ENCODE measurements around the gene AFG3L2. TPM values are rescaled to one million over a fixed set of nuclear protein-coding genes. Genes with fewer than 3 reads are reported as not detected.
"Not testable (repeated sequence)": the region's sequence is repeated elsewhere in the genome, so short reads cannot be mapped to it uniquely, and the experiment has no call there.

AFG3L2 gene
- total RNA-seq, 2 donors from 2014 or later, result 39.7 to 51.5 TPM

DNA sequence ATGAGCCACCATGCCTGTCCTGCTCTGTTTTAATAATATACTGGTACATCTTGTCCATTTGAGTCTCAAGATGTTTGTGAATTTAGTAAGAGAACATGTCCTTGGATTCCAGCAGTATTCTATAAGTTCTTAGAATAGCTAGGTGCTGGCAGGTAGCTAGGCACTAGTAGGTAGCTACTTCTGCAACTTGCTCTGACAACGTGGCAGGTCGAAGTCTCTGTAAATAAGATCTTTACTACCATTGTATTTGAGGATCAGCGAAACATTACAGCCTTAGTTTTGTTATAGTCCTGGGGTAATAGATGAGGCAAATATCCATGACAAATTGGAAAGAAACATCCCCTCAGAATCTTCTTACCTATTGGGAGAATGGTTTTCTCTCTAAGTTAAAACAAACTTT lies 16.5 kb upstream of the AFG3L2 start:
- Histone ChIP-seq H3K9me3 (no peaks in the 10 kb centered on the region), H3K36me3 (no peaks in the 10 kb centered on the region), H3K4me3 (no peak overlapping the region), H3K27me3 (replicated peaks; ENCODE audit: insufficient read depth) (no peaks in the 10 kb centered on the region), H3K27ac (no peak overlapping the region), H3K4me1 (replicated peaks) (no peaks in the 10 kb centered on the region)
- WGBS, result 66% methylated on average over 3 of the region's 3 CpGs
- TF ChIP-seq POLR2AphosphoS5 (IDR thresholded peaks at IDR 0.05), result no peak
- TF ChIP-seq CTCF (IDR thresholded peaks at IDR 0.05), result no peak
- TF ChIP-seq POLR2A (IDR thresholded peaks at IDR 0.05), result no peak
- intact Hi-C loops (cut with DNase I), result loop anchor here (10.0 kb wide), 1 partner anchor 551 kb away; the partner anchor contains the start of gene SEH1L
- DNase-seq (ENCODE audit: low spot score), result no peak

- Histone ChIP-seq H3K27me3 (replicated peaks; ENCODE audit: insufficient read depth) (no peaks in the 10 kb centered on the region), H3K4me1 (replicated peaks) (no peaks in the 10 kb centered on the region), H3K36me3 (no peaks in the 10 kb centered on the region), H3K4me3 (no peak overlapping the region), H3K9me3 (no peaks in the 10 kb centered on the region), H3K27ac (no peak overlapping the region)
- intact Hi-C loops (cut with DNase I), result loop anchor here (2.0 to 10.0 kb wide), 2 partner anchors 269 to 553 kb away; partner anchors contain the start of gene SEH1L
- DNase-seq (ENCODE audit: low spot score), result peak; percentile 57
- WGBS, result 12% methylated on average over 9 of the region's 9 CpGs
- TF ChIP-seq POLR2AphosphoS5 (IDR thresholded peaks at IDR 0.05) (peak; percentile 33), CTCF (IDR thresholded peaks at IDR 0.05) (peak; percentile 58 to 88 (median 80)), POLR2A (IDR thresholded peaks at IDR 0.05) (no peak)
Measured at GRCh38 chr18:12391487-12392165, 14.6 kb upstream of the AFG3L2 start.

GRCh38 chr18:12388442-12388841 lies 11.4 kb upstream of the AFG3L2 start:
- intact Hi-C loops (cut with DNase I), result no loop called here
- TF ChIP-seq CTCF (IDR thresholded peaks at IDR 0.05) (no peak), POLR2A (IDR thresholded peaks at IDR 0.05) (no peak), POLR2AphosphoS5 (IDR thresholded peaks at IDR 0.05) (no peak)
- no peaks in the 10 kb centered on the region for H3K36me3 ChIP-seq
- H3K4me1 ChIP-seq (replicated peaks), result no peaks in the 10 kb centered on the region
- 85% methylated on average over 3 of the region's 3 CpGs for WGBS
- H3K9me3 ChIP-seq, result no peaks in the 10 kb centered on the region
- H3K4me3 ChIP-seq, result no peak overlapping the region
- H3K27me3 ChIP-seq (replicated peaks; ENCODE audit: insufficient read depth), result no peaks in the 10 kb centered on the region
- no peak overlapping the region for H3K27ac ChIP-seq
- DNase-seq (ENCODE audit: low spot score), result no peak

DNA sequence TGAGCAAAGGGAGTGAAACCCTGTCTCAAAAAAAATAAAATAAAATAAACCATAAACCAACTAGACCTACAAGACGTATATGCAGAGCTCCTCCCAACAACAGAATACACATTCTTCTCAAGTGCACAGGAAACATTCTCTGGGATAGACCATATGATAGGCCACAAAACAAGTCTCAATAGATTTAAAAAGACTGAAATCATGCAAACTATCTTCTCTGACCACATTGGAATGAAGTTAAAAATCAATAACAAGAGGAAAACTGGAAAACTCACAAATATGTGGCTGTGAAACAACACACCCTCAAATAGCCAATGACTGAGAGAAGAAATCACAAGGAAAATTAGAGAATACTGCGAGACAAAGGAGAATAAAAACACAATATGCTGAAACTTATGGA lies 7.2 kb upstream of the AFG3L2 start:
- Histone ChIP-seq H3K36me3 (no peaks in the 10 kb centered on the region), H3K4me1 (replicated peaks) (no peaks in the 10 kb centered on the region), H3K9me3 (no peaks in the 10 kb centered on the region), H3K4me3 (no peak overlapping the region), H3K27me3 (replicated peaks; ENCODE audit: insufficient read depth) (no peaks in the 10 kb centered on the region), H3K27ac (no peak overlapping the region)
- intact Hi-C loops (cut with DNase I), result no loop called here
- DNase-seq (ENCODE audit: low spot score), result no peak
- 81% methylated on average over 2 of the region's 2 CpGs for WGBS
- no peak for TF ChIP-seq POLR2A (IDR thresholded peaks at IDR 0.05)
- TF ChIP-seq CTCF (IDR thresholded peaks at IDR 0.05), result no peak
- no peak for TF ChIP-seq POLR2AphosphoS5 (IDR thresholded peaks at IDR 0.05)

- H3K9me3 ChIP-seq; H3K36me3 ChIP-seq; H3K4me1 ChIP-seq (replicated peaks); DNase-seq (ENCODE audit: low spot score); intact Hi-C loops (cut with DNase I); H3K4me3 ChIP-seq; H3K27ac ChIP-seq; H3K27me3 ChIP-seq (replicated peaks; ENCODE audit: insufficient read depth): not testable (repeated sequence)
- 89% methylated on average over 5 of the region's 5 CpGs for WGBS
Measured at GRCh38 chr18:12383759-12384158, 6.7 kb upstream of the AFG3L2 start.

DNA sequence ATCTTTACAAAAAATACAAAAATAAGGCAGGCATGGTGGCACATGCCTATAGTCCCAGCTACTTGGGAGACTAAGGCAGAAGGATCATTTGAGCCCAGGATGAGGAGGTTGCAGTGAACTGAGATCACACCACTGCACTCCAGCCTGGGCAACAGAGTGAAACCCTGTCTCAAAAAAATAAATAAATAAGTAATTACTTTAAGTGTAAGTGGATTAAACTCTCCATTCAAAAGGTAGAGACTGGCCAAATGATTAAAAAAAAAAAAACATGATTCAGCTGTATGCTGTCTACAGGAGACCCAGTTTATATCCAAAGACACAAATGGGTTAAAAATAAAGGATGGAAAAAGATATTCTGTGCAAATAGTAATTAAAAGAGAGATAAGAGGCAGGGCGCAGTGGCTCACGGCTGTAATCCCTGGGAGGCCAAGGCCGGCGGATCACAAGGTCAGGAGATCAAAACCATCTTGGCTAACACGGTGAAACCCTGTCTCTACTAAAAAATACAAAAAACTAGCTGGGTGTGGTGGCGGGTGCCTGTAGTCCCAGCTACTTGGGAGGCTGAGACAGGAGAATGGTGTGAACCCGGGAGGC lies 5.3 kb upstream of the AFG3L2 start:
- H3K4me1 ChIP-seq (replicated peaks); H3K9me3 ChIP-seq; H3K36me3 ChIP-seq; H3K27ac ChIP-seq; DNase-seq (ENCODE audit: low spot score); H3K4me3 ChIP-seq; intact Hi-C loops (cut with DNase I); H3K27me3 ChIP-seq (replicated peaks; ENCODE audit: insufficient read depth): not testable (repeated sequence)
- WGBS, result 88% methylated on average over 7 of the region's 7 CpGs

DNA sequence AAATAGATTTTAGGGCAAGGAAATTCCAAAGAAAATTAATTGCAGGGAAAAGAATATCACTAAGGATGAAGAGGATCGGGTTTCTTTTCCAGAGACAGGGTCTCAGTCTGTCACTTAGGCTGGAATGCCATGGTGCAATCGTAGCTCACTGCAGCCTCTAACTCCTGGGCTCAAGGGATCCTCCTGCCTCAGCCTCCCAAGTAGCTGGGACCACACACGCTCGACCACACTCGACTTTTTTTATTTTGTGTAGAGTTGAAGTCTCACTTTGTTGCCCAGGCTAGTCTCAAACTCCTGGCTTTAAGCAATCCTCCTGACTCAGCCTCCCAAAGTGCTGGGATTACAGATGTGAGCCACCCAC lies 1.2 kb upstream of the AFG3L2 start:
- peak overlapping the region; percentile 89 to 97 for H3K27ac ChIP-seq
- H3K36me3 ChIP-seq; H3K27me3 ChIP-seq (replicated peaks; ENCODE audit: insufficient read depth); H3K4me1 ChIP-seq (replicated peaks); DNase-seq (ENCODE audit: low spot score); intact Hi-C loops (cut with DNase I); H3K9me3 ChIP-seq: not testable (repeated sequence)
- 68% methylated on average over 5 of the region's 5 CpGs for WGBS
- H3K4me3 ChIP-seq, result peak overlapping the region in 1 of 2 donors; percentile 84

Data from prostate gland (tissue), 2 donors.